GM12878 (cell line): ENCODE measurements around the gene PSMC3IP. TPM values are rescaled to one million over a fixed set of nuclear protein-coding genes. Genes with fewer than 3 reads are reported as not detected.
A peak's percentile ranks its signal among the peaks of the same experiment; 100 is the strongest.

Experiments
- ATF2 ChIP-seq: IDR thresholded peaks from 2 replicates; pipeline ENCODE4 v1.6.1; 2012; ENCODE audit warnings: low read length, inconsistent platforms
- BACH1 ChIP-seq: fragments of 450-650 bp; IDR thresholded peaks from 2 replicates; pipeline ENCODE4 v1.6.1; 2017; ENCODE audit warnings: mild to moderate bottlenecking, borderline replicate concordance
- BRCA1 ChIP-seq: IDR thresholded peaks from 2 replicates; pipeline ENCODE4 v1.6.1; 2011; ENCODE audit warnings: low read depth, low read length, improper control_type of control experiment
- CBFB ChIP-seq: IDR thresholded peaks from 2 replicates; pipeline ENCODE4 v1.6.1; 2016; ENCODE audit warnings: antibody characterized with exemption, low read depth
- CHD2 ChIP-seq: IDR thresholded peaks from 2 replicates; pipeline ENCODE4 v1.6.1; 2011; ENCODE audit warnings: low read depth, low read length, improper control_type of control experiment, borderline replicate concordance
- FOXK2 ChIP-seq: fragments of 450-650 bp; IDR thresholded peaks from 2 replicates; pipeline ENCODE4 v1.6.1; 2017; ENCODE audit warnings: mild to moderate bottlenecking, moderate library complexity
- HDAC2 ChIP-seq: fragments of 200-600 bp; sonication (generic); IDR thresholded peaks from 2 replicates; pipeline ENCODE4 v1.6.1; 2017
- KDM1A ChIP-seq: fragments of 200-600 bp; sonication (generic); IDR thresholded peaks from 2 replicates; pipeline ENCODE4 v1.6.1; 2016; ENCODE audit warnings: borderline replicate concordance
- MAX ChIP-seq: IDR thresholded peaks from 2 replicates; pipeline ENCODE4 v1.6.1; 2012; ENCODE audit warnings: low read depth, low read length, improper control_type of control experiment
- MTA3 ChIP-seq: IDR thresholded peaks from 2 replicates; pipeline ENCODE4 v1.6.1; 2012; ENCODE audit warnings: low read length, inconsistent platforms, borderline replicate concordance
- NKRF ChIP-seq: fragments of 450-650 bp; conservative IDR thresholded peaks from 2 replicates; pipeline ENCODE4 v1.6.1; 2017; ENCODE audit warnings: mild to moderate bottlenecking, moderate library complexity
- NR2C1 ChIP-seq: fragments of 450-650 bp; IDR thresholded peaks from 2 replicates; pipeline ENCODE4 v1.6.1; 2017; ENCODE audit warnings: antibody characterized with exemption, mild to moderate bottlenecking, moderate library complexity
- NR2F1 ChIP-seq: fragments of 450-650 bp; conservative IDR thresholded peaks from 2 replicates; pipeline ENCODE4 v1.6.1; 2017; ENCODE audit warnings: mild to moderate bottlenecking
- PKNOX1 ChIP-seq: fragments of 450-650 bp; IDR thresholded peaks from 2 replicates; pipeline ENCODE4 v1.6.1; 2016; ENCODE audit warnings: mild to moderate bottlenecking
- PML ChIP-seq: IDR thresholded peaks from 2 replicates; pipeline ENCODE4 v1.6.1; 2012; ENCODE audit warnings: low read length, inconsistent platforms
- POU2F2 ChIP-seq: IDR thresholded peaks from 3 replicates; pipeline ENCODE4 v1.6.1; 2011; ENCODE audit warnings: low read depth, mild to moderate bottlenecking, low read length, borderline replicate concordance
- SIN3A ChIP-seq: IDR thresholded peaks from 2 replicates; pipeline ENCODE4 v1.6.1; 2012; ENCODE audit warnings: low read depth, low read length, improper control_type of control experiment
- SMAD1 ChIP-seq: fragments of 450-650 bp; IDR thresholded peaks from 2 replicates; pipeline ENCODE4 v1.6.1; 2018; ENCODE audit warnings: mild to moderate bottlenecking, low read depth; ENCODE audit not compliant: partially characterized antibody
- SPI1 ChIP-seq: IDR thresholded peaks from 2 replicates; pipeline ENCODE4 v1.6.1; 2011; ENCODE audit warnings: low read depth, mild to moderate bottlenecking, low read length, moderate library complexity, borderline replicate concordance; ENCODE audit not compliant: insufficient read depth
- STAT3 ChIP-seq: IDR thresholded peaks from 2 replicates; pipeline ENCODE4 v1.6.1; 2011; ENCODE audit warnings: low read depth, low read length, improper control_type of control experiment
- ZBTB4 ChIP-seq: fragments of 450-650 bp; formaldehyde crosslinking; IDR thresholded peaks from 2 replicates; pipeline ENCODE4 v1.4.0; 2022; ENCODE audit warnings: mild to moderate bottlenecking, moderate library complexity
- ZNF207 ChIP-seq: fragments of 450-650 bp; IDR thresholded peaks from 2 replicates; pipeline ENCODE4 v1.6.1; 2014; ENCODE audit warnings: antibody characterized with exemption, mild to moderate bottlenecking, borderline replicate concordance
- ZNF24 ChIP-seq: fragments of 450-650 bp; IDR thresholded peaks from 2 replicates; pipeline ENCODE4 v1.6.1; 2017; ENCODE audit warnings: antibody characterized with exemption, mild to moderate bottlenecking
- polyA plus RNA-seq, 11 experiments: library from polyadenylated mRNA; depleted of rRNA in 4 of 11; unstranded in 6 of 11; stranded (reverse) in 5 of 11; fragments of >200 nt; fragmentation: Nextera tagmentation in 4 of 11; fragmentation: Illumina TruSeq in 1 of 11; extraction: Ambion mirVana in 4 of 11; extraction: Trizol in 1 of 11; gene quantifications; 1 replicate in 1 of 11; 2 replicates in 10 of 11; pipeline versions ENCODE4 v1.2.1 to v1.2.3, GENCODE V29; 2011 to 2016; ENCODE audit warnings: inconsistent platforms in 2 of 11, missing spikeins in 2 of 11, low read depth in 1 of 11
- total RNA-seq, 4 experiments: library from RNA; depleted of rRNA in 3 of 4; stranded (reverse); fragments of >200 nt in 3 of 4; fragmentation: Illumina TruSeq in 1 of 4; extraction: Trizol in 1 of 4; gene quantifications; 2 replicates each; pipeline versions ENCODE4 v1.2.1 to v1.2.3, GENCODE V29; 2013 to 2021

PSMC3IP gene
- total and polyA plus RNA-seq, 10 of the 15 experiments (the other 5 are each of a cell fraction or from before 2014, with no cell fraction given): 6.8 to 34.5 (median 17.7) TPM

GRCh38 chr17:42608305-42609181 lies 31.0 kb upstream of the PSMC3IP start (continued):
- TF ChIP-seq POU2F2: no peak
- TF ChIP-seq CHD2: no peak
- no peak for TF ChIP-seq STAT3
- TF ChIP-seq ZBTB4 (CRISPR knock-in tag): no peak
- TF ChIP-seq NR2C1: no peak
- no peak for TF ChIP-seq CBFB
- no peak for TF ChIP-seq BRCA1
- no peak for TF ChIP-seq SMAD1
- TF ChIP-seq BACH1: no peak
- no peak for TF ChIP-seq ATF2
- no peak for TF ChIP-seq HDAC2
- no peak for TF ChIP-seq MAX
- TF ChIP-seq MTA3: no peak
- no peak for TF ChIP-seq PKNOX1
- peak; percentile 75; the same call in 1 of the 2 replicates for TF ChIP-seq NKRF
- TF ChIP-seq ZNF24: no peak
- no peak for TF ChIP-seq NR2F1
- no peak for TF ChIP-seq KDM1A
- TF ChIP-seq SPI1: peak; percentile 20; the same call in 1 of the 2 replicates
- no peak for TF ChIP-seq ZNF207
- TF ChIP-seq PML: no peak
- no peak for TF ChIP-seq SIN3A
- no peak for TF ChIP-seq FOXK2
